GM12801 (cell line): Measurements from ENCODE around the gene FMO1.

Experiments used
- CTCF ChIP-seq: IDR thresholded peaks from one replicate; pipeline ENCODE4 v1.5.1; 2011; ENCODE audit warnings: control low read depth; ENCODE audit not compliant: insufficient read length; ENCODE audit errors: extremely low read depth

Gene FMO1

DNA sequence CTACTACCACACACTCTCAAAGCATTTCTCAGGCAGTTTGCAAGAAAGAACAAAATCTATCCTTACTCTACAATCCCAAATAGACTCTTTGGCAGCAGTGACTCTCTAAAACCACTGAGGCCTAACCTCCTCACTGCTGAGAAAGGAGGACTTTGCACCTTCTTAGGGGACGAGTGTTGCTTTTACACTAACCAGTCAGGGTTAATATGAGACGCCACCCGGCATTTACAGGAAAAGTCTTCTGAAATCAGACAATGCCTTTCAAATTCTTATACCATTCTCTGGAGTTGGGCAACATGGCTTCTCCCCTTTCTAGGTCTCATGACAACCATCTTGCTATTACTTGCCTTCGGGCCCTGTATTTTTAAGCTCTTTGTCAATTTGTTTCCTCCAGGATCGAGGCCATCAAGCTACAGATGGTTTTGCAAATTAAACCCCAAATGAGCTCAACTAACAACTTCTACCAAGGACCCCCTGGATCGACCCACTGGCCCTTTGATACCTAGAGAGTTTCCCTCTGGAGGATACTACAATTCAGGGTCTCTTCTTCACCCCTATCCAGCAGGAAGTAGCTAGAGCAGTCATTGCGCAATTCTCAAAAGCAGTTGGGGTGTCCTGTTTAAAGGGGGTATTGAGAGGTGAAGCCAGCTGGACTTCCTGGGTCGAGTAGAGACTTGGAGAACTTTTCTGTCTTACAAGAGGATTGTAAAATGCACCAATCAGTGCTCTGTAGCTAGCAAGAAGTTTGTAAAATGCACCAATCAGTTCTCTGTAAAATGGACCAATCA is 63.7 kb downstream of the FMO1 start:
- TF ChIP-seq CTCF: no peak

DNA sequence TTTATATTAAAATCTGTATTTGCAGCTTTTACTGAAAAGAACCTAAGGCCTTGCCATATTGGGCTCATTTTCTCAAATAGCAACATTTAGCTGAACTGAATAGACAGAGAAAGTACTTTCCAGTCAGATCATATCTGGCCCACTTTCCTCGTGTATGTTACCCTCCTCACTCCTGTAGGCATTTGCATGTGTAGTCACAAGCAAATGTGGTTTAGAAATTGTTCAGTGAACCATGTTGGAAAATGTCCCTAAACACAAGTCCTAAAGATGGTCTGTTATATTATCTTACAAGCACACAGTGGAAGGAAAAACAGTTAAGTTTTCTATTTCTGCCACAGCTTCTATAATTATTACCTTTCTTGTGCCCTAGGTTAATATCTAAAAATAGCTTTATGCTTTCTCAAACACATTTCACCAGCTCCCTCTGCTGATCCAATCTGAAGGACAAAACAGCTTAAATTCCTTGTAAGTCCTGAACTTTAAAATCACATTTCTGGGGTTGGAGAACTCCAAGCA is 65.1 kb downstream of the FMO1 start:
- TF ChIP-seq CTCF: no peak

GRCh38 chr1:171313835-171314320 is 65.6 kb downstream of the FMO1 start, which contains the start of gene FMO4:
Gene FMO4, plus strand, starts transcription at chr1:171314183. Its CDS starts 5,643 bp downstream, at chr1:171319826.
- TF ChIP-seq CTCF: no peak

- TF ChIP-seq CTCF: no peak
Observed at GRCh38 chr1:171329251-171329650, 81.0 kb downstream of the FMO1 start.

- no peak for TF ChIP-seq CTCF
Observed at GRCh38 chr1:171334024-171334640, 85.8 kb downstream of the FMO1 start.
